T1000 (cell line): Measurements from ENCODE around the gene FAXDC2.

Experiments used
- DNase-seq: peaks from one replicate; lab custom pipeline; 2025; ENCODE audit warnings: mixed read lengths; lab: John Stamatoyannopoulos, UW

The FAXDC2 gene

GRCh38 chr5:154850255-154851062, at the start of gene FAXDC2:
FAXDC2 (minus strand) TSS chr5:154850603; CDS start chr5:154838178, 12,425 bp downstream.
- DNase-seq: peak; percentile 30

GRCh38 chr5:154900066-154900465, 49.7 kb upstream of the FAXDC2 start:
- no peak for DNase-seq

GRCh38 chr5:154899151-154899816, 48.9 kb upstream of the FAXDC2 start:
- no peak for DNase-seq

GRCh38 chr5:154898210-154898609, 47.8 kb upstream of the FAXDC2 start:
- DNase-seq: no peak

GRCh38 chr5:154896562-154897165, 46.3 kb upstream of the FAXDC2 start:
- no peak for DNase-seq

GRCh38 chr5:154895606-154896561, 45.5 kb upstream of the FAXDC2 start:
- no peak for DNase-seq

GRCh38 chr5:154893381-154893780, 43.0 kb upstream of the FAXDC2 start:
- no peak for DNase-seq

- no peak for DNase-seq
These were observed 42.0 kb upstream of the FAXDC2 start for GRCh38 chr5:154892369-154892771.

GRCh38 chr5:154885439-154885838, 35.0 kb upstream of the FAXDC2 start:
- no peak for DNase-seq

GRCh38 chr5:154884424-154884823, 34.0 kb upstream of the FAXDC2 start:
- no peak for DNase-seq

- DNase-seq: no peak
These were observed 31.6 kb upstream of the FAXDC2 start for GRCh38 chr5:154881986-154882385.

GRCh38 chr5:154878642-154879335, 28.4 kb upstream of the FAXDC2 start:
- no peak for DNase-seq

- DNase-seq: no peak
These were observed 23.5 kb upstream of the FAXDC2 start for GRCh38 chr5:154873791-154874331.

- no peak for DNase-seq
These were observed 21.3 kb upstream of the FAXDC2 start for GRCh38 chr5:154871734-154872133.

GRCh38 chr5:154868702-154869101, 18.3 kb upstream of the FAXDC2 start:
- no peak for DNase-seq

GRCh38 chr5:154866841-154867240, 16.4 kb upstream of the FAXDC2 start:
- DNase-seq: no peak

- DNase-seq: no peak
These were observed 15.2 kb upstream of the FAXDC2 start for GRCh38 chr5:154865466-154866184.

- DNase-seq: no peak
These were observed 13.1 kb upstream of the FAXDC2 start for GRCh38 chr5:154863291-154864080.

GRCh38 chr5:154862766-154863165, 12.4 kb upstream of the FAXDC2 start:
- DNase-seq: no peak
